Dedifferentiated amniotic fluid mesenchymal stem cell (primary cell): ENCODE data around the gene RILPL1.

Experiments
- DNase-seq: peaks from one replicate; pipeline ENCODE4 v3.0.0-alpha.2; 2016; ENCODE audit errors: extremely low spot score

RILPL1 gene

GRCh38 chr12:123428591-123428990, 104.9 kb downstream of the RILPL1 start:
- no peak for DNase-seq

DNA sequence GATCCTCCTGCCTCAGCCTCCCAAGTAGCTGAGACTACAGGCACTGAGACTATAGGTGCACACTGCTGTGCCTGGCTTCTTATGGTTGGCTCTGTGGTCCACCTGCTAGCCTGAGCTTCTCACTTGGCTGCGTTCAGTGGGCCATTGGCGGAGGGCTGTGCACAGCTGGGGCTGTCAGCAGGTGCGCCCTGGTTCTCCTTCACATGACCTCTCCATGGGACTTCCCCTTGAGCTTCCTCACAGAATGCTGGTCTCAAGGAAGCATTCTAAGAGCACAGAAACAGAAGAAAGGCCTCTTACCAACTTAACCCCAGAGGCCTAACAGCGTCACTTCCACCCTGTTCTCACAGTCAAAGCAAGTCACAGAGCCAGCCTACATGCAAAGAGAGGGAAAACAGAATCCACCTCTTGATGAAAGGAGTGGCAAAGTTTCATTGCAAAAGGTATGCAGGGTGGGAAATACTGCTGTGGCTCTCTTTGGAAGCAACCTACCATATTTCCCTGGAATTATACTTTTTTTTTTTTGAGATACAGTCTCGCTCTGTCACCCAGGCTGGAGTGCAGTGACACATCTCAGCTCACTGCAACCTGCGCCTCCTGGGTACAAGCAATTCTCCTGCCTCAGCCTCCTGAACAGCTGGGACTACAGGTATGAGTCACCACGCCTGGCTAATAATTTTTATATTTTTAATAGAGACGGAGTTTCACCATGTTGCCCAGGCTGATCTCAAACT, 106.3 kb downstream of the RILPL1 start:
- DNase-seq = no peak

GRCh38 chr12:123421314-123421713, 112.2 kb downstream of the RILPL1 start:
- DNase-seq = no peak
